ENCODE measurements around the gene ASS1.

ASS1 gene

GRCh38 chr9:130495067-130495466, 50.3 kb downstream of the ASS1 start:
- CTCF ChIA-PET = interaction anchor here (1.0 kb wide), 1 partner anchor 21 kb away, joined by 3 read pairs; no protein-coding TSS in a partner anchor
- H3K27ac ChIP-seq = no peak overlapping the region
- POLR2A ChIA-PET (ENCODE audit: low non-redundant PET) = interaction anchor here (0.7 kb wide), 1 partner anchor 892 kb away, joined by 5 read pairs; no protein-coding TSS in a partner anchor
- no peak for DNase-seq (ENCODE audit: low spot score)
- TF ChIP-seq, protein P1, sequence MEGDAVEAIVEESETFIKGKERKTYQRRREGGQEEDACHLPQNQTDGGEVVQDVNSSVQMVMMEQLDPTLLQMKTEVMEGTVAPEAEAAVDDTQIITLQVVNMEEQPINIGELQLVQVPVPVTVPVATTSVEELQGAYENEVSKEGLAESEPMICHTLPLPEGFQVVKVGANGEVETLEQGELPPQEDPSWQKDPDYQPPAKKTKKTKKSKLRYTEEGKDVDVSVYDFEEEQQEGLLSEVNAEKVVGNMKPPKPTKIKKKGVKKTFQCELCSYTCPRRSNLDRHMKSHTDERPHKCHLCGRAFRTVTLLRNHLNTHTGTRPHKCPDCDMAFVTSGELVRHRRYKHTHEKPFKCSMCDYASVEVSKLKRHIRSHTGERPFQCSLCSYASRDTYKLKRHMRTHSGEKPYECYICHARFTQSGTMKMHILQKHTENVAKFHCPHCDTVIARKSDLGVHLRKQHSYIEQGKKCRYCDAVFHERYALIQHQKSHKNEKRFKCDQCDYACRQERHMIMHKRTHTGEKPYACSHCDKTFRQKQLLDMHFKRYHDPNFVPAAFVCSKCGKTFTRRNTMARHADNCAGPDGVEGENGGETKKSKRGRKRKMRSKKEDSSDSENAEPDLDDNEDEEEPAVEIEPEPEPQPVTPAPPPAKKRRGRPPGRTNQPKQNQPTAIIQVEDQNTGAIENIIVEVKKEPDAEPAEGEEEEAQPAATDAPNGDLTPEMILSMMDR (conservative IDR thresholded peaks at IDR 0.05; ENCODE audit: low read depth) = no peak

GRCh38 chr9:130497139-130497538, 52.4 kb downstream of the ASS1 start:
- TF ChIP-seq, protein P1 (conservative IDR thresholded peaks at IDR 0.05; ENCODE audit: low read depth) = no peak
- H3K27ac ChIP-seq = no peak overlapping the region
- ChIA-PET POLR2A (ENCODE audit: low non-redundant PET) (no interaction called here), CTCF (no interaction called here)
- no peak for DNase-seq (ENCODE audit: low spot score)

GRCh38 chr9:130498298-130498917, 53.6 kb downstream of the ASS1 start:
- peak overlapping the region; percentile 33 for H3K27ac ChIP-seq
- TF ChIP-seq, protein P1 (conservative IDR thresholded peaks at IDR 0.05; ENCODE audit: low read depth) = no peak
- no peak for DNase-seq (ENCODE audit: low spot score)
- ChIA-PET CTCF (interaction anchor here (0.6 kb wide), 1 partner anchor 15 kb away, joined by 3 read pairs; no protein-coding TSS in a partner anchor), POLR2A (ENCODE audit: low non-redundant PET) (no interaction called here)

DNA sequence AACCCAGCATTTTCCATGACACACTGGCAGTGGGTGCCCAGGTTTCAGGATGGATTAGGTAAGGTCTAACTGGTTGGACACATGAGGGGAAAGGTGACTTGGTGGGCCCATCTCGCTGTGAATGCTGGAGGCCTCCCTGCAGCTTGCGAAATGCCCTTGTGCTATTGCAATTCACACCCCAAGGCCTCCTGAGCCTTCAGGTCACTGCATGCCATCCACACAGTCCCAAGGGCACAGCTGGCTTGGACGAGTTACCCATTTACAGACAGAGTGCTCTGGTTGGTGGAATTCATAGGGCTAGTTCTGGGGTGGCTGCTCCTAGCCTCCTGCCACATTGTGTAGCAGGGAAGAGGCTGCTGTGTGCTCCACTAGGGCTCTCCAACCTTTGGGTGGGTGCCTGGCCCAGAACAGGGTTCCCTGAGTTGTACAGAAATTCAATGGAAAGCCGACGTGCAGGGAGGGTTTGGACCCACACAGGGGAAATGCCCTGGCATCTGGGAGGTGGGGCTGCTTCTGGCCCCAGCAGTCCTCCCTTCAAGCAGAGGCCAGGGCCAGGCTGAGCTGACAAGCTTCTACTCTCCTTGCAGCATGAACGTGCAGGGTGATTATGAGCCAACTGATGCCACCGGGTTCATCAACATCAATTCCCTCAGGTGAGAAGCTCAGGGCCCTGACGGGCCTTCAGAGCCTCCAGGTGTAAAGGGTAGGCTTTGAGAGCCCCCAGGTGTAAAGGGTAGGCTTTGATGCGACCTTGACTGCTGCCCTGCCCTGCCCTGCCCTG, 54.3 kb downstream of the ASS1 start:
- CTCF ChIA-PET = interaction anchor here (0.5 to 0.6 kb wide), 3 partner anchors 16 to 209 kb away, joined by 3 to 7 read pairs (median 3); no protein-coding TSS in a partner anchor
- no peak for DNase-seq (ENCODE audit: low spot score)
- H3K27ac ChIP-seq = peak overlapping the region; percentile 33
- POLR2A ChIA-PET (ENCODE audit: low non-redundant PET) = no interaction called here
- TF ChIP-seq, protein P1 (conservative IDR thresholded peaks at IDR 0.05; ENCODE audit: low read depth) = no peak

DNA sequence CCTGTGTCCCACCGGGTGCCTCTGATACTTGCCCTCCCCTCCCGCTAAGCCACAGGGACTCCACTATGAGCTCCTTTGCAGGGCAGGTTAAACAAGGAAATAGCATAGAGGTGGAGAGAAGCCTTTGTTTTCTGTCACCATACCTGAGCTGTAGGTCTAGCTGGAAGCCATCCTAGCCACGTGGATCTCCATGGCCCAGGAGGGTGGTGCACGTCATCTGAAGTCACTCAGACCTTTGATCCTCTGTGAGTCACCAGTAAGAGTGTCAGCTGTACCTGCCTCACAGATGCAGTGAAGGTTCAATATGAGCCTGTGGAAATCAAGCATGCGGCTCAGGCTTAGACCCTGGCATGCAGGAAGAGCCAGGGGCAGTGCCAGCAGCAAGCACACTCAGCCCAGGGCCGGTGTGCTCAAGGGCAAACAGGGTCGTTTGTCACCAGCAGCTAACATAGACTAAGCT, 55.1 kb downstream of the ASS1 start:
- peak; percentile 56 for DNase-seq (ENCODE audit: low spot score)
- ChIA-PET POLR2A (ENCODE audit: low non-redundant PET) (no interaction called here), CTCF (interaction anchor here (0.5 to 0.7 kb wide), 4 partner anchors 34 to 208 kb away, joined by 3 to 7 read pairs (median 4); no protein-coding TSS in a partner anchor)
- peak overlapping the region; percentile 33 for H3K27ac ChIP-seq
- TF ChIP-seq, protein P1 (conservative IDR thresholded peaks at IDR 0.05; ENCODE audit: low read depth) = no peak

GRCh38 chr9:130500340-130501180, 55.8 kb downstream of the ASS1 start:
- DNase-seq (ENCODE audit: low spot score) = no peak
- TF ChIP-seq, protein P1 (conservative IDR thresholded peaks at IDR 0.05; ENCODE audit: low read depth) = no peak
- H3K27ac ChIP-seq = peak overlapping the region; percentile 33
- POLR2A ChIA-PET (ENCODE audit: low non-redundant PET) = no interaction called here
- CTCF ChIA-PET = interaction anchor here (0.6 to 0.7 kb wide), 2 partner anchors 35 to 183 kb away, joined by 3 to 4 read pairs; no protein-coding TSS in a partner anchor

All from RWPE1 (cell line).